ENCODE data around the gene COL4A1.

Gene COL4A1

GRCh38 chr13:110248449-110249143 lies 58.4 kb downstream of the COL4A1 start:
- no peak for DNase-seq (ENCODE audit: low spot score)
- TF ChIP-seq, protein P1, sequence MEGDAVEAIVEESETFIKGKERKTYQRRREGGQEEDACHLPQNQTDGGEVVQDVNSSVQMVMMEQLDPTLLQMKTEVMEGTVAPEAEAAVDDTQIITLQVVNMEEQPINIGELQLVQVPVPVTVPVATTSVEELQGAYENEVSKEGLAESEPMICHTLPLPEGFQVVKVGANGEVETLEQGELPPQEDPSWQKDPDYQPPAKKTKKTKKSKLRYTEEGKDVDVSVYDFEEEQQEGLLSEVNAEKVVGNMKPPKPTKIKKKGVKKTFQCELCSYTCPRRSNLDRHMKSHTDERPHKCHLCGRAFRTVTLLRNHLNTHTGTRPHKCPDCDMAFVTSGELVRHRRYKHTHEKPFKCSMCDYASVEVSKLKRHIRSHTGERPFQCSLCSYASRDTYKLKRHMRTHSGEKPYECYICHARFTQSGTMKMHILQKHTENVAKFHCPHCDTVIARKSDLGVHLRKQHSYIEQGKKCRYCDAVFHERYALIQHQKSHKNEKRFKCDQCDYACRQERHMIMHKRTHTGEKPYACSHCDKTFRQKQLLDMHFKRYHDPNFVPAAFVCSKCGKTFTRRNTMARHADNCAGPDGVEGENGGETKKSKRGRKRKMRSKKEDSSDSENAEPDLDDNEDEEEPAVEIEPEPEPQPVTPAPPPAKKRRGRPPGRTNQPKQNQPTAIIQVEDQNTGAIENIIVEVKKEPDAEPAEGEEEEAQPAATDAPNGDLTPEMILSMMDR (IDR thresholded peaks at IDR 0.05; ENCODE audit: extremely low read depth, missing control alignments), result no peak

DNA sequence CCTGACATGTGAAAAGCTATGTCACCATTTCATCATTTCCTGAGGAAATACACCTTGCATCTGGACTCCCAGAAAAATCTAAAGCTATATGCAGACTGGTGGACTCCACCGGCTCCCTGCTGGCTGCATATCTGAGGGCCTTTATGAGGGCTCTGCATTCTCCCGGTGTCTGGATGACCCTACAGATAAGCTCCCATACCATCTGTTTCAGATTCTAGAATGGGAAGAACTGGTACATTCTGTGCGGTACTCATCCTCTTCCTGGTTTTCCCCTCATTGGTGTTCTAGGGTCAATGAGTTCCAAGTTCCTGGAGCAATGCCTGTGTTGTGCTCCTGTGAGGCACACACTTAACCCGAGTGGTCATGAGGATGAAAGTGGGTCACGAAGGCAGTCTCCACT lies 60.4 kb downstream of the COL4A1 start:
- DNase-seq (ENCODE audit: low spot score), result no peak
- TF ChIP-seq, protein P1 (IDR thresholded peaks at IDR 0.05; ENCODE audit: extremely low read depth, missing control alignments), result no peak

GRCh38 chr13:110245416-110245899 lies 61.5 kb downstream of the COL4A1 start:
- no peak for DNase-seq (ENCODE audit: low spot score)
- TF ChIP-seq, protein P1 (IDR thresholded peaks at IDR 0.05; ENCODE audit: extremely low read depth, missing control alignments), result no peak

DNA sequence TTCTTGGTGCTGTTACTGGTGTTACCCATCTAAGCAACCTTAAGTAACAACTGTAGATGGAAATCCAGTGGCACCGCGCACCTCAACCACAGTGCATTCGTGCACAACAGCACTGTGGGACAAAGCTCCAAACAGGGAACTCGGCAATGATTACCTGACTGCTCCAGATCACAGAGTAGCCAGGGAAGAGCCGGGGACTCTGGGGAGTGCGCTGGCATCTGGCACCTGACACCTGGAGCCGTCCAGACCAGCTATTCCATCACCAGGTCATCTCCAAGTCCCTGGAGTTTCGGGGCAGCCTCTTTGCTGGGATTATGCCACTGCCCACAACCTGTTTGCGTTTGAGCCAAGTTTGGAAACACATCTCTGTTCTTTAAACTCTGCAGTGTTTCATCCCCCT lies 62.0 kb downstream of the COL4A1 start:
- TF ChIP-seq, protein P1 (IDR thresholded peaks at IDR 0.05; ENCODE audit: extremely low read depth, missing control alignments), result no peak
- DNase-seq (ENCODE audit: low spot score), result no peak

DNA sequence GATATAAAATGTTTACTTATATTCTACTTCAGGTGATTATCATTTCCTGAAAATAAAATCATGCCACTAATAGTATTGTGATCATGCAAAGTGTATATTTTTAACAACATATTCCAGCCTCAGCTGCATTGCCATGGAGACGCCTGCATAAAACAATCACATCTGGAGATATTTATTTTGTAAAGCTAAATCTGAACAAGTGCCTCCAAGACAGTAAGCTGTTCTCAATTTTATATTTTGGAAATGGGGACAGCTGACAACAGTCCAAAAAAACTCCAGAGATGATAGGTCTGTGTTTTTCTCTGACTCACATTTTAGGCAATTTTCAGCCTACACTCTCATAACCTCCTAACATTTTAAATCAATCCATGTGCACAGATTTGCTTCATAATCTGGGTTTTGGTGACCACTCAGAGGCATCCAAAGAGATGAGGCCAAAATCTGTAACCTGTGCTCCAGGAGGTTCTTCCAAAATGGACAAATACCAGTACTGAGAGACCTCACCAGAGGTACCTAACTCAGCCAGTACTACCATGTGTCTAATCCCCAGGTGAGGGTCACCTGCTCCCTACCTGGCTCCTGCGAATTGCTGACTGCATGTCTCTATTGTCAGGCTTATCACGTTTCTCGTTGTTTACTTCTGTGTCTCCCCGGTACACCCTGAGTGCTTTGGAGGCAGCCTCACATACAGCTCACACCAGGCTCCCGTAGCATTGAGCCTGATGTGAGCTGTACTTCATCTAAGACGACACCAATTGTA lies 62.7 kb downstream of the COL4A1 start:
- DNase-seq (ENCODE audit: low spot score), result no peak
- TF ChIP-seq, protein P1 (IDR thresholded peaks at IDR 0.05; ENCODE audit: extremely low read depth, missing control alignments), result no peak

GRCh38 chr13:110242615-110243014 lies 64.3 kb downstream of the COL4A1 start:
- TF ChIP-seq, protein P1 (IDR thresholded peaks at IDR 0.05; ENCODE audit: extremely low read depth, missing control alignments), result no peak
- DNase-seq (ENCODE audit: low spot score), result no peak

DNA sequence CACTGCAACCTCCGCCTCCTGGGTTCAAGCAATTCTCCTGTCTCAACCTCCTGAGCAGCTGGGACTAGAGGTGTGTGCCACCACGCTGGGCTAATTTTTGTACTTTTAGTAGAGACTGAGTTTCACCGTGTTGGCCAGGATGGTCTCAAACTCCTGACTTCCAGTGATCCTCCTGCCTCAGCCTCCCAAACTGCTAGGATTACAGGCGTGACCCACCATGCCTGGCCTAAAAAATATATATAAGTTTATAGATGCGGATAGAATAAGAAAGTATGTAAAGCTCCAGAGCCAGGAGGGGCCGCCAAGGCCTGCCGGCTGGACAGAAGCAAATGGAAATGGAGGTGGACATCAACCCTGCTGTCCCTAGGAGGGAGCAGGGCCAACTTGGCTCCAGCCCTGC lies 66.0 kb downstream of the COL4A1 start:
- DNase-seq (ENCODE audit: low spot score), result no peak
- TF ChIP-seq, protein P1 (IDR thresholded peaks at IDR 0.05; ENCODE audit: extremely low read depth, missing control alignments), result no peak
